NOMO-1 treated with dmso at 0.1 percent for 144 hours (cell line): ENCODE data around the gene SORT1.
"Not testable (repeated sequence)": the region's sequence is repeated elsewhere in the genome, so short reads cannot be mapped to it uniquely, and the experiment has no call there.

Experiments used
- DNase-seq: peaks from one replicate; lab custom pipeline; 2025; ENCODE audit not compliant: unreplicated experiment; lab: John Stamatoyannopoulos, UW

Gene SORT1

GRCh38 chr1:109301874-109302273, 95.8 kb downstream of the SORT1 start:
- DNase-seq = no peak

- no peak for DNase-seq
Observed at GRCh38 chr1:109300650-109301151, 97.0 kb downstream of the SORT1 start.

- no peak for DNase-seq
Observed at GRCh38 chr1:109299558-109300343, 98.0 kb downstream of the SORT1 start.

- DNase-seq = no peak
Observed at GRCh38 chr1:109298666-109299557, 98.8 kb downstream of the SORT1 start.

GRCh38 chr1:109296782-109297181, 100.9 kb downstream of the SORT1 start:
- DNase-seq = no peak

- no peak for DNase-seq
Observed at GRCh38 chr1:109295712-109296415, 101.9 kb downstream of the SORT1 start.

GRCh38 chr1:109294481-109294880, 103.2 kb downstream of the SORT1 start:
- peak; percentile 43 for DNase-seq

GRCh38 chr1:109293026-109293425, 104.7 kb downstream of the SORT1 start:
- DNase-seq = no peak

- no peak for DNase-seq
Observed at GRCh38 chr1:109292364-109292763, 105.4 kb downstream of the SORT1 start.

- DNase-seq = peak; percentile 82
Observed at GRCh38 chr1:109290998-109291397, 106.7 kb downstream of the SORT1 start.

- no peak for DNase-seq
Observed at GRCh38 chr1:109290137-109290536, 107.6 kb downstream of the SORT1 start.

- not testable (repeated sequence) for DNase-seq
Observed at GRCh38 chr1:109286762-109287161, 111.0 kb downstream of the SORT1 start.

- DNase-seq = no peak
Observed at GRCh38 chr1:109283748-109284600, 113.7 kb downstream of the SORT1 start.

GRCh38 chr1:109282952-109283747, 114.6 kb downstream of the SORT1 start, which contains the start of gene PSRC1:
Gene PSRC1 (minus strand): TSS chr1:109283145.
- DNase-seq = peak; percentile 84

- no peak for DNase-seq
Observed at GRCh38 chr1:109282497-109282951, 115.2 kb downstream of the SORT1 start.

GRCh38 chr1:109281680-109282496, 115.8 kb downstream of the SORT1 start:
- DNase-seq = peak; percentile 40

GRCh38 chr1:109280862-109281261, 116.9 kb downstream of the SORT1 start:
- DNase-seq = no peak

- DNase-seq = no peak
Observed at GRCh38 chr1:109279615-109280278, 118.0 kb downstream of the SORT1 start.
